PC-9 (cell line): Measurements from ENCODE around the gene SLC26A3. TPM values are rescaled to one million over a fixed set of nuclear protein-coding genes. Genes with fewer than 3 reads are reported as not detected.

ENCODE experiments used
- BruUV-seq: library from RNA; stranded (reverse); fragments of 400-500 nt; replicated peaks from 2 replicates; lab custom pipeline; 2021; lab: Mats Ljungman, UMichigan
- CTCF ChIA-PET: fragments of 300-600 bp; sonication (Branson Sonifier 250); formaldehyde crosslinking; loops from one replicate; lab custom pipeline; 2022; ENCODE audit warnings: antibody characterized with exemption; lab: Charles Lee
- POLR2A ChIA-PET: fragments of 300-600 bp; sonication (Branson Sonifier 250); formaldehyde crosslinking; loops from one replicate; lab custom pipeline; 2022; ENCODE audit warnings: antibody characterized with exemption; ENCODE audit not compliant: unreplicated experiment; lab: Charles Lee
- DNase-seq, 2 experiments: peaks; one replicate each; pipeline versions ENCODE4 v3.0.0 to v3.0.0-alpha.2; 2015 to 2022; ENCODE audit warnings: mixed read lengths in 1 of 2
- H2AFZ ChIP-seq: fragments of 200-600 bp; sonication (generic); 2 replicates; pipeline ENCODE4 v1.8.1; 2017; ENCODE audit warnings: antibody characterized with exemption
- H3F3A ChIP-seq: fragments of 200-600 bp; sonication (generic); 2 replicates; pipeline ENCODE4 v1.8.1; 2017; ENCODE audit warnings: antibody characterized with exemption, mild to moderate bottlenecking, low read depth; ENCODE audit not compliant: insufficient read depth
- H3K27ac ChIP-seq: fragments of 200-600 bp; sonication (generic); 2 replicates; pipeline ENCODE4 v1.6.1; 2016; ENCODE audit warnings: mixed run types
- H3K27me3 ChIP-seq: fragments of 200-600 bp; sonication (generic); 2 replicates; pipeline ENCODE4 v1.6.1; 2016; ENCODE audit warnings: low read depth, mixed run types; ENCODE audit not compliant: insufficient read depth
- H3K36me3 ChIP-seq: fragments of 200-600 bp; sonication (generic); 2 replicates; pipeline ENCODE4 v1.6.1; 2016; ENCODE audit warnings: low read depth, mixed run types
- H3K4me1 ChIP-seq: fragments of 200-600 bp; sonication (generic); replicated peaks from 2 replicates; pipeline ENCODE4 v1.6.1; 2016; ENCODE audit warnings: mixed run types; ENCODE audit not compliant: insufficient read depth
- H3K4me2 ChIP-seq: fragments of 200-600 bp; sonication (generic); 2 replicates; pipeline ENCODE4 v1.6.1; 2017; ENCODE audit warnings: mixed run types
- H3K4me3 ChIP-seq: fragments of 200-600 bp; sonication (generic); 2 replicates; pipeline ENCODE4 v1.6.1; 2016; ENCODE audit warnings: mixed run types
- H3K79me2 ChIP-seq: fragments of 200-600 bp; sonication (generic); 2 replicates; pipeline ENCODE4 v1.6.1; 2017; ENCODE audit warnings: low read depth, mixed run types
- H3K9me2 ChIP-seq: fragments of 200-600 bp; sonication (generic); 2 replicates; pipeline ENCODE4 v1.8.1; 2017; ENCODE audit warnings: mild to moderate bottlenecking; ENCODE audit not compliant: insufficient read depth
- H3K9me3 ChIP-seq: fragments of 200-600 bp; sonication (generic); 2 replicates; pipeline ENCODE4 v1.8.1; 2016; ENCODE audit warnings: low read depth; ENCODE audit not compliant: insufficient read depth
- H4K20me1 ChIP-seq: fragments of 200-600 bp; sonication (generic); 2 replicates; pipeline ENCODE4 v1.8.1; 2017; ENCODE audit not compliant: insufficient read depth
- EZH2 ChIP-seq: fragments of 200-600 bp; sonication (generic); IDR thresholded peaks from 2 replicates; pipeline ENCODE4 v1.8.0; 2017; ENCODE audit warnings: antibody characterized with exemption, low read depth
- intact Hi-C: fragments of 100-400 bp; cut with micrococcal nuclease; formaldehyde crosslinking; loops from one replicate; pipeline ENCODE4 v1.10.0; 2022; ENCODE audit not compliant: unreplicated experiment
- total RNA-seq: library from RNA; stranded (reverse); gene quantifications from 2 replicates; pipeline ENCODE4 v1.2.3, GENCODE V29; 2021
- TF ChIP-seq, protein P1 (sequence below): fragments of 200-600 bp; sonication (generic); conservative IDR thresholded peaks from 2 replicates; pipeline ENCODE4 v1.6.1; 2017; ENCODE audit warnings: mixed run types, antibody characterized with exemption, mild to moderate bottlenecking, moderate library complexity

SLC26A3 gene
- total RNA-seq, 1 experiment from 2014 or later: not detected

DNA sequence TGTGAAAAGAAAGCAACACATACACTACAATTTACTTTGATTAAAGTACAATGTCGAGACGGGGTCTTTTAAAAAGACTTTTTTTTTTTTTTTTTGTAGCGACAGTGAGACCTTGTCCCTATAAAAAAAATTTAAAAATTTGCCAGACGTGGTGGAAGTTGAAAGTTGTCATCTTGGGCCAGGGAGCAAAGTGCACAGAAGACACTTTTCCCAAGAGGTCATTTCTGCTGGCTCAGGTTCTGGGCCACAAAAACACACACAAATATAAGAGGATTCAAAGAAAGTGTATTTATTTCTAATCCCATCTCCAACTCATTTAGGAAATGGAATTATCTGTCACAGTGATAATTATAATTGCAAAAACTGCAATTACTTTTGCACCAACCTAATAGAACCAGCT is 24.7 kb downstream of the SLC26A3 start:
- Histone ChIP-seq H3K4me2 (no peak overlapping the region), H3F3A (no peaks in the 10 kb centered on the region), H3K9me2 (no peaks in the 10 kb centered on the region), H3K4me1 (no peaks in the 10 kb centered on the region), H4K20me1 (no peaks in the 10 kb centered on the region), H3K27ac (no peak overlapping the region), H2AFZ (0 out of 2 replicates have a peak overlapping the region, but pooled peaks have one; percentile 62), H3K27me3 (no peaks in the 10 kb centered on the region), H3K36me3 (no peaks in the 10 kb centered on the region), H3K9me3 (no peaks in the 10 kb centered on the region), H3K4me3 (no peak overlapping the region), H3K79me2 (no peaks in the 10 kb centered on the region)
- BruUV-seq: no TSS peak
- ChIA-PET POLR2A (no interaction called here), CTCF (interaction anchor here (0.6 kb wide), 1 partner anchor 36 kb away, joined by 3 read pairs; no protein-coding TSS in a partner anchor)
- DNase-seq: no peak
- intact Hi-C loops: no loop called here
- TF ChIP-seq, protein P1, sequence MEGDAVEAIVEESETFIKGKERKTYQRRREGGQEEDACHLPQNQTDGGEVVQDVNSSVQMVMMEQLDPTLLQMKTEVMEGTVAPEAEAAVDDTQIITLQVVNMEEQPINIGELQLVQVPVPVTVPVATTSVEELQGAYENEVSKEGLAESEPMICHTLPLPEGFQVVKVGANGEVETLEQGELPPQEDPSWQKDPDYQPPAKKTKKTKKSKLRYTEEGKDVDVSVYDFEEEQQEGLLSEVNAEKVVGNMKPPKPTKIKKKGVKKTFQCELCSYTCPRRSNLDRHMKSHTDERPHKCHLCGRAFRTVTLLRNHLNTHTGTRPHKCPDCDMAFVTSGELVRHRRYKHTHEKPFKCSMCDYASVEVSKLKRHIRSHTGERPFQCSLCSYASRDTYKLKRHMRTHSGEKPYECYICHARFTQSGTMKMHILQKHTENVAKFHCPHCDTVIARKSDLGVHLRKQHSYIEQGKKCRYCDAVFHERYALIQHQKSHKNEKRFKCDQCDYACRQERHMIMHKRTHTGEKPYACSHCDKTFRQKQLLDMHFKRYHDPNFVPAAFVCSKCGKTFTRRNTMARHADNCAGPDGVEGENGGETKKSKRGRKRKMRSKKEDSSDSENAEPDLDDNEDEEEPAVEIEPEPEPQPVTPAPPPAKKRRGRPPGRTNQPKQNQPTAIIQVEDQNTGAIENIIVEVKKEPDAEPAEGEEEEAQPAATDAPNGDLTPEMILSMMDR: no peak
- no peak for TF ChIP-seq EZH2

DNA sequence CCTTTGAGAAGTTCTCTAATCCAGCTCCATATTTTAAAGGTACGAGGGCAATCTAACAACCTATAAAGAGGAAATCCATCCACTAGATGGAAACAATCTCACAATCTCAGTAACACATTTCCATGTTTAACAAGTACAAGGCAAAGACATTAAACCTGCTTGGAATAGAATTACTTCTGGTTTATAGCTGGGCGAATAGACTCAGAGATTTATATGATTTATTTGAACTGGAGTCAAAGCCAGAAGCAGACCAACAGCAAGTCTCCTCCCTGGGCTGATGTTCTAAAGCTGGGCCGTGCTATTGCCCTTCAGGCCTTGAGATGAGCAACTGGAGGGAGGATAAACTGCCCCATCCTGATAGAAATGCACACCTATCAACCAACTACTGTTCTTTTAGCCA is 25.3 kb downstream of the SLC26A3 start:
- POLR2A ChIA-PET: no interaction called here
- H3K27ac ChIP-seq: no peak overlapping the region
- H4K20me1 ChIP-seq: no peaks in the 10 kb centered on the region
- H3K4me1 ChIP-seq: no peaks in the 10 kb centered on the region
- CTCF ChIA-PET: interaction anchor here (0.6 kb wide), 1 partner anchor 837 kb away, joined by 4 read pairs; no protein-coding TSS in a partner anchor
- H3K79me2 ChIP-seq: no peaks in the 10 kb centered on the region
- TF ChIP-seq EZH2: no peak
- TF ChIP-seq, protein P1: no peak
- 0 out of 2 replicates have a peak overlapping the region, but pooled peaks have one; percentile 62 for H2AFZ ChIP-seq
- H3F3A ChIP-seq: no peaks in the 10 kb centered on the region
- H3K27me3 ChIP-seq: no peaks in the 10 kb centered on the region
- no TSS peak for BruUV-seq
- H3K4me3 ChIP-seq: no peak overlapping the region
- no peak overlapping the region for H3K4me2 ChIP-seq
- DNase-seq: no peak
- no peaks in the 10 kb centered on the region for H3K9me3 ChIP-seq
- H3K36me3 ChIP-seq: no peaks in the 10 kb centered on the region
- intact Hi-C loops: no loop called here
- H3K9me2 ChIP-seq: no peaks in the 10 kb centered on the region

DNA sequence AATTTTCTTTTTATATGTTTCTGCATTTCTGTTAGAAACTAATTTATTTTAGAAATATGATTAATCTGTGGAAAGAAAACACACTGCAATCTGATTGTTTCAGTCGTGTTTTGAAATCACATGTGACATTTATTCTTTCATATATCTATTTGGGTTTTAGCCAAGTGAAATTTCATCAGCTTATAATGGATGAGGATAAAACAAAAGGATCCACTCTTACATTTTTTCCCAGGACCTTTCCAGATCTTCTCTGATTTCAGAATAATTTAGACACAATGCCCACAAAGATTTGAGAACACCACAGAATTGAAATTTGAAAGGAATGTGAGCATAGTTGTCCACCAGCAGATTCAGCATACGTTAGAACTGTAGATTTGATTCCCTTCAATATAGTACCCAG is 30.0 kb downstream of the SLC26A3 start:
- Histone ChIP-seq H3K9me3 (no peaks in the 10 kb centered on the region), H3K9me2 (no peaks in the 10 kb centered on the region), H2AFZ (no peak overlapping the region), H4K20me1 (no peaks in the 10 kb centered on the region), H3K27me3 (no peaks in the 10 kb centered on the region), H3K36me3 (no peaks in the 10 kb centered on the region), H3K4me1 (no peaks in the 10 kb centered on the region), H3K27ac (no peak overlapping the region), H3K79me2 (no peaks in the 10 kb centered on the region), H3K4me3 (no peak overlapping the region), H3F3A (no peaks in the 10 kb centered on the region), H3K4me2 (no peak overlapping the region)
- DNase-seq: no peak
- no TSS peak for BruUV-seq
- POLR2A ChIA-PET: no interaction called here
- TF ChIP-seq EZH2: no peak
- TF ChIP-seq, protein P1: no peak
- CTCF ChIA-PET: no interaction called here
- intact Hi-C loops: no loop called here
